GM21526 (cell line): ENCODE measurements around the gene ANKRD40CL.
"Not testable (repeated sequence)": the region's sequence is repeated elsewhere in the genome, so short reads cannot be mapped to it uniquely, and the experiment has no call there.

ENCODE experiments used
- ATAC-seq: cut with Tn5 transposase; IDR thresholded peaks from one replicate; pipeline ENCODE4 v1.9.1; 2021; ENCODE audit warnings: moderate library complexity; ENCODE audit not compliant: unreplicated experiment, low FRiP score

The ANKRD40CL gene, protein sequence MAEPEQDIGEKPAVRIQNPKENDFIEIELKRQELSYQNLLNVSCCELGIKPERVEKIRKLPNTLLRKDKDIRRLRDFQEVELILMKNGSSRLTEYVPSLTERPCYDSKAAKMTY

DNA sequence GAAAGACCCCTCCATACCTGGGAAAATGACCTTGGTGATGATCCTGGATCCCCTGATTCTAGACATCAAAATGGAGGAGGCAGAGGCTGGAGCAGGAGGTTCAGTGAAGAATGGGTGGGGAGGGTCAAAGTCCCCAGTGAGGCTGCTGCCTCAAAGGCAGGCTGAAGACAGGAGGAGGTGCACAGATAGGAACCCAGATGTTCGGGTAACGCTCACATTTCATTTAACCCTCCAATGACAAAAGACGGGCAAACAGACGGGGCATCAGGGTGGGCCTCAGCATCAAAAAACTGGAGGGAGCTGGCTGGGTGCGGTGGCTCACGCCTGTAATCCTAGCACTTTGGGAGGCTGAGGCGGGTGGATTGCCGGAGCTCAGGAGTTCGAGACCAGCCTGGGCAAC lies at the start of gene ANKRD40CL:
Gene ANKRD40CL (minus strand): TSS at position 73 of the 400 bp plus-strand sequence. CDS start 605 bp downstream, outside the sequence.
- no peak for ATAC-seq

DNA sequence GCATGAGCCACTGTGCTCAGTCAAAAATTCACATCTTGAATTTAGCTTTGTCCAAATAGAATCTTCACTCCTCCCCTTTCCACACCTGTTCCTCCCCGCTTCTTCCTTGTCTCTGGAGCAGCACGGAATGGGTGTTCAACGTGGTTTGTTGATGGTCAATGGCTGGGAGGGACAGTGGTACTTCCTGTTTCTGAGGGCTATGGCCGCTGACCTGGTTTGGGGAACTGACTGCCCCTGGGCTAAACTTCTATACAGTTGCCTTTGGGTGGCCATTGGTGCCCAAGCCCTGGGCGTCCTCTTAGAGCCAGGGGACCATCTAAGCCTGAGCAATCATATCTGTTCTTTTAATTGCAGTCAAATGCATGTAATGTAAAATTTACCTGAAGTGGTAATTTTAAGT lies 49.0 kb upstream of the ANKRD40CL start:
- no peak for ATAC-seq

DNA sequence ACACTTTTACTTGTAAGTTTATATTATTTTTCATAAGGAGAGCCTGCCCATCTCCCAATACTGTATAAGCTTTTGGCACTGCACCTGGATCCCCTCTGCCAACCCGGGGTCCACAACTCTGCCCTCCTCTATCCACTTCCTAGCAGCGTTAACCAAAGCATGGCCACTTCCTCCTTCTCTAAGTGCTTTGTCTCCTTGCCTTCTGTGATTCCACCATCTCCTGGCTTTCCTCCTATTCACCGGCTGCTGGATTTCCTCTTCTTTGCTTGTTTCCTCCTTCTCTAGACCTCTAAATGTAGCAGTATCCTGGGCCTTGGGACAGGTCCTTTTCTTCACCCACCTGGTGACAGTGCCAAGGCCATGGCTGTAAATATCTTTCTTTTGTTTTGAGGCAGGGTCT lies 48.1 kb upstream of the ANKRD40CL start:
- ATAC-seq, result no peak

DNA sequence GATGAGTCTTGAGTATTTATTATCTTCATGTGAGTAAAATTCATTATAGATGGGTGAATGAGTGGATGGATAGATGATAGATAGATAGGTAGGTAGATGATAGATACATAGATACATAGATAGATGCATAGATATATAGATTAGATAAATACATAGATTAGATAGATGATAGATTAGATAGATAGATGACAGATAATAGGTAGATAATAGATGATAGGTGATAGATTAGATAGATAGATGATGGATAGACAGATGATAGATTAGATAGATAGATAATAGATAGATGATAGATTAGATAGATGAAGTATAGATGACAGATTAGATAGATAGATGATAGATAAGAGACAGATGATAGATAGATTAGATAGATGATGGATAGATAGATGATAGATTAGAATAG lies 46.3 kb upstream of the ANKRD40CL start:
- no peak for ATAC-seq

DNA sequence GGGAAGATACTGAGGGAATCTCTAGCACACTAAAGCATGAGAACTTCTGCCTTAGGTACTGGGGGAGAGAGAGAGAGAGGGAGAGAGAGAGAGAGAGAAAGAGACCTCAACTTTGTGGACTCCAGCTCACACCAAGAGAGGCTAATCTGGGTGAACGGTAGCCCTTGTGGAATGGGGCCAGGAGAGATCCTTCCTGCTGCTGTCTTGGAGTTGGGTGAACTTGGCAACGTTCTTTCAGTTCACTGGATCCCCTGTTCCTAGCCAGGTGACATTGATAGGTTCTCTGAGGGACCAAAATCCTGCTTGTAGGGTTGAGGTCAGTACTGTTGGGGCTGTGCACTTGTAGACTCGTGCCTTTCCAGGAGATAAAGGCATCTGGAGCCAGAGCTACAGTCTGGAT lies 41.6 kb upstream of the ANKRD40CL start:
- ATAC-seq, result no peak

DNA sequence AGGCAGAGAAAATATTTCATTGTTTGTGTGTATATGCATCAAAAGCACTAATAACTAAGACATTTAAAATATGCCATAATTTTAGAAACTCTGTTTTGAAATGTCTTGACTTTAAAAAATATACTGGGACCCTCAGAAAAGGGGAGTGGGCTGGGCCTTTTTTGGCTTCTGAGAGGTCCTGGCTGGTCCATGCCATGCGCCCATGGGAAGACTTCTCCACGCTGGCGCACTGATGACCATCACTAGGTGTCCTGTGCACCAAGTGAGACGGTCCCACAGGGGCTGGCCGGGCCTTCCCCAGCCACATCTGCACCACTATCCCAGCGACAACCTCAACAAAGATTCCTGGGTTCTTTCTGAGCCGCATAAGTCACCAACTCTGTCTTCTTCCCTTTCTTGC lies 41.1 kb upstream of the ANKRD40CL start:
- ATAC-seq, result no peak

DNA sequence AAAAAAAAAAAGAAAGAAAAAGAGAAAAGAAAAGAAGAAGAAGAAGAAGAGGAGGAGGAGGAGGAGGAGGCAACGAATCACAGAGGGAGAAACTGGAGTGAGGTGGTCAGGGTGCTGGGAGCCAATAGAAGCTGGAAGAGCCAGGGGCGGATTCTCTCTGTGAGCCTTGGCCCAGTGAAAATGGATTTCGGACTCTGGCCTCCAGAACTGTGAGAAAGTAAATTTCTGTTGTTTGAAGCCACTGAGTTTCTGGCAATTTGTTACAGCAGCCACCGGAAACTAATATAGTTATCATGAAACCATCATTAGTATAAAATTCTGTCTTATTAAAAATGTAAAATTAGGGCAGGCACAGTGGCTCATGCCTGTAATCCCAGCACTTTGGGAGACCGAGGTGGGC lies 40.4 kb upstream of the ANKRD40CL start:
- ATAC-seq, result no peak

DNA sequence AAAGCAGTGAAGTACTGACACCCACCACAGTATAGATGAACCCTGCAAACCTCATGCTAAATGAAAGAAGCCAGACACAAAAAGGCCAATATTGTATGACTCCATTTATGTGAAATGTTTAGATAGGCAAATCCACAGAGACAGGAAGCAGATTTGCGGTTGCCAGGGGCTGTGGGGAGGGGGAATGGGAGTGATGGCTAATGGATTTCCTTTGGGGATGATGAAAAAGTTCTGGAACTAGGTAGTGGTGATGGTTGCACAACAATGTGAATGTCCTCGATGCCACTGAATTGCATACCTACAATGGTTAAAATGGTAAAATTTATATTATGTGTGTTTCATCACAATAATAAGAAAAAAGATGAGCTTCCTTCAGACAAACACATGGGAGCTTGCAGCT lies 39.7 kb upstream of the ANKRD40CL start:
- ATAC-seq, result no peak

DNA sequence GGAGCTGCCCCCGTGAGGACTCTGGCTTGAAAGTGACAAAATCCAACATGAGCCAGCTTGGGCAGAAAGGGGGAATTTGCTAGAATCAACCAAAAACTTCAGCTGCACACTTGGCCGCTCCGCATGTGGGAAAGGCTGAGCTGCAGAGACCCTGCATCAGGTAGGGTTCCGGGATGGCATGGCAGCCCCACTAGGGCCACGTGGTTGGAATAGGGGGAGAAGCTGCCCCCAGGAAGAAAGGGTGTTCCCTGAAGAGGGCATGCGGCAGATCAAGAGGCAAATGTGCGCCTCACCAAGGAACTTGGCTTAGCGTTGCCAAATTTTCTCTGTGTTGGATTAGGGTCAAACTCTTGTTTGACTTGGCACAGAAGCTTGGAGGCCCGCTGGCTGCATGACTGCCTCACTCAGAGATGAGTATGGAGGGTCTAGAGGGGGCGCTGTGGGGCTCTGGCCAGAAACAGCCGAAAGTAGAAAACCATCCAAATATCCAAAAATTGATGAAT lies 38.9 kb upstream of the ANKRD40CL start:
- no peak for ATAC-seq

DNA sequence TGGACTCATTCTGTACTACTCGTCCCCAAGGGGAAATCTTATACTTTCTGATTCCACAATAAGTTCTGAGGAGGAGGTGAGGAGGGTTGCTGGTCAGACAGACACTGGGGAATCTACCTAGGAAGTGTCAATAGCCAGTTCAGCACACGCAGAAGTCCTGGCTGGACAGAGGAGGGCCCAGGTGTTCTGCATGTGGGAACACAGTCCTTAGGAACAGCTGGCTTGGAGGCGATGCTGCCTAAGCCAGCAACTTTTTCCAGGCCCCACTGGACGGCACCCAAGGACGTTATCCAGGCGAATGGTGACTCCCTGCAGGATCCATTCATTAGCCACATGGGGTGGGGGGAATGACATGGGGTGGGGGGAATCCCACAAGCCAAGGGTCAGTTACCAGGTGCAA lies 38.2 kb upstream of the ANKRD40CL start:
- no peak for ATAC-seq

DNA sequence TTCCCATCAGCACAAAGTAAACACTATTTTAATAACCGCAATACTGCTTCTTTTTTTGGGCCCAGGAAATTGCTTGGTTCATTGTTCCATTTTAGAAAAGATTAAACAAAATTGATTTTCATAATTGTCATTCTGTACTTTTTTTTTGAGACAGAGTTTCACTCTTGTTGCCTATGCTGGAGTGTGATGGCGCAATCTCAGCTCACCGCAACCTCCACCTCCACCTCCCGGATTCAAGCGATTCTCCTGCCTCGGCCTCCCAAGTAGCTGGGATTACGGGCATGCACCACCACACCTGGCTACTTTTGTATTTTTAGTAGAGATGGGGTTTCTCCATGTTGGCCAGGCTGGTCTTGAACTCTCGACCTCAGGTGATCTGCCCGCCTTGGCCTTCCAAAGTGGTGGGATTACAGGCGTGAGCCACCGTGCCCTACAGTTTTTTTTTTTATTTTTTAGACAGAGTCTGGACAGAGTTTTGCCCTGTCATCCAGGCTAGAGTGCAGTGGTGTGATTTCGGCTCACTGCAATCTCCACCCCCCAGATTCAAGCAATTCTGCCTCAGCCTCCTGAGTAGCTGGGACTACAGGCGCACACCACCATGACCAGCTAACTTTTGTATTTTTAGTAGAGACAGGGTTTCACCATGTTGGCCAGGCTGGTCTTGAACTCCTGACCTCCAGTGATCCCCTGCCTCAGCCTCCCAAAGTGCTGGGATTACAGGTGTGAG lies 37.6 kb upstream of the ANKRD40CL start:
- not testable (repeated sequence) for ATAC-seq

DNA sequence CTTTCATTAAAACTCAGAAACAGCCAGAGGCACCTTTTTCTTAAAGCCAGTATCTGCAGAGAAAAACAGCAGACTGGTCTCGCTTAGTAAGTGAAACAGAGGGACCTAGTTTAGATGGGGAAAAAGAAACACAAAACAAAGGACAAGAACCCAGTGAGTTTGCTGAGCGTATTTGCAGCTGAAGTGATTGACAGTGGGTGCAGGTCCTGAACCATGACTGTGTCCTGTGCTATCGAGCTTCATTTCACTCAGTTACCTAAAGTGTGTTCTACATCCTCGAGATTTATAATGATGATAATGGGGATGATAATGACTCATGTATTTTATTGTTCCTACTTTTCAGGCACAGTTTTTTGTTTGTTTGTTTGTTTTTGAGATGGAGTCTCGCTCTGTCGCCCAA lies 36.4 kb upstream of the ANKRD40CL start:
- ATAC-seq, result no peak

DNA sequence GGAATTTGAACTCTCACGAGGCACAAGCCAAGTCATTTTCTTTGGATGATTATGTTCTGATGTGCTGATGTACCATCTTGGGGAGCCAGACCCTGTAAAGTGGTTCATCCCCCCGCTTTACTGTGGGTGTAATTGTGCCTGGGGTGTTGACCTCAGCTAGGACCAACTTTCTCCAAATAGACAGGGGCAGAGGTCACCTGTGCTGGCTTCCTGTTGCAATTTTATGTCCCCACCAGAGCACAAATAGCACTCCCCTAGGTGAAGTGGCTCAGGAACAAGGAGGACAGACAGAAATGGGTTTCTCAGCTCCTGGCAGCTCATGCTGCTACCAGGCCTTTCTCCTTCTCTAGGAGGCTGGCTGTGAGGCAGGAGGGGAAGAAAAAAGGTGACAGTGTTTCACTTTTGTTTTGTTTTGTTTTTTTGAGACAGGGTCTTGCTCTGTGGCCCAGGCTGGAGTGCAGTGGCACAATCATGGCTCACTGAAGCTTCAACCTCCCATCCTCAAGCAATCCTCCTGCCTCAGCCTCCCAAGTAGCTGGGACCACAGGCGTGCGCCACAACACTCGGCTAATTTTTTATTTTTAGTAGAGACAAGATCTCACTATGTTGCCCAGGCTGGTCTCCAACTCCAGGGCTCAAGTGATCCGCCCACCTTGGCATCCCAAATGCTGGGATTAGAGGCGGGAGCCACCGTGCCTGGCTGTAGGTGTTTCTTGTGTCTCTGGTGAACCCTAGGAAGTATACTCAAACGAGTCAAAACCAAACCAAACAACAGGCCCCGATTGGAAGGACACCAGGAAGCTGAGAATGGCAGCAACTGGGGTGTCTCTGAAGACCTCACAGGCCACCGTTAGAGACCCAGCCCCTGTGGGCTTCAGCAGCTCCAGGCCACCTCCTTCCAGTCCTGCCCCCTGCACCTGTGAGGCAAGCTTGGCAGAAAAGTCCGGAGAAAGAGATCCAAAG lies 35.6 kb upstream of the ANKRD40CL start:
- ATAC-seq, result no peak

DNA sequence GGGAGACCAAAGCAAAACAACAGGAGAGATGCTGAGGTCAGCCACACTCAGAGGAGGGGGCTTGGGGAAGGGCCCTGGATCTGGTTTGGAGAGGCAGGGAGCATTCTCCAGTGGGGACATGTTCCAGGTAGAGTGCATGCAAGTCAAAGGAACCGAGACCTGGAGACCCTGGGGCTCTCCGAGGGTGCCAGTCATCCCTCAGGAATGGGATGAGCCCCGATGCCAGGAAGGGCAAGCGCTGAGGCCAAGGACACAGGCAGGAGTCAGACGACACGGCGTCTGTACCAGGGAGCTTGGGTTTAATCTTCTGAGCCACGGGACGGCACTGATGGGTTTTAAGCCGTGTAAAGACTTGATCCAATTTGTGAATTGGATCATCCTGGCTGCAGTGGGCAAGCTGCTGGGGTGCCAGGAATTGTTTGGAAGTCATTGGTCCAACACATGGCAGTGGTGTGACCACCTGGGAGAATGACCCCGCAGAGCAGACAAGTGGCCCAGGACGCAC lies 32.9 kb upstream of the ANKRD40CL start:
- ATAC-seq, result no peak

DNA sequence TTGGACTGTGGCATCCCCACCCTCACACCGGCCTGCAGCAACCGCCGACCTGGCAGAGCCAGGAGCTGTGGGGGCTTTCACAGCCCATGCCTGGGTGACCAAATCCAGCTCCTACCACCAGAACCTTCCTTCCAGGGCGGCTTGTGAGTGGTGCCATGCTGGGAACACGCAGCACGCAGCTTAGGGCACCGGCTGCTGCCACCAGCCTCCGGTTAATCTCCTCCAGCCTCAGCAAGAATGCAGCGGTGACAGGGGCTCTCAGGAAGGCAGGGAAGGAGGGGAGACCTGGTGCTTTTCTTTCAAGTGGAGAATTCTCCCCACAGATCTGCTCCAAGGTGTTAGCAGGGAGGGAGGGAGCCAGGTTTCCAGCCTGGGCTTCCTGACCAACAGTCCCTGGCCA lies 32.3 kb upstream of the ANKRD40CL start:
- no peak for ATAC-seq

DNA sequence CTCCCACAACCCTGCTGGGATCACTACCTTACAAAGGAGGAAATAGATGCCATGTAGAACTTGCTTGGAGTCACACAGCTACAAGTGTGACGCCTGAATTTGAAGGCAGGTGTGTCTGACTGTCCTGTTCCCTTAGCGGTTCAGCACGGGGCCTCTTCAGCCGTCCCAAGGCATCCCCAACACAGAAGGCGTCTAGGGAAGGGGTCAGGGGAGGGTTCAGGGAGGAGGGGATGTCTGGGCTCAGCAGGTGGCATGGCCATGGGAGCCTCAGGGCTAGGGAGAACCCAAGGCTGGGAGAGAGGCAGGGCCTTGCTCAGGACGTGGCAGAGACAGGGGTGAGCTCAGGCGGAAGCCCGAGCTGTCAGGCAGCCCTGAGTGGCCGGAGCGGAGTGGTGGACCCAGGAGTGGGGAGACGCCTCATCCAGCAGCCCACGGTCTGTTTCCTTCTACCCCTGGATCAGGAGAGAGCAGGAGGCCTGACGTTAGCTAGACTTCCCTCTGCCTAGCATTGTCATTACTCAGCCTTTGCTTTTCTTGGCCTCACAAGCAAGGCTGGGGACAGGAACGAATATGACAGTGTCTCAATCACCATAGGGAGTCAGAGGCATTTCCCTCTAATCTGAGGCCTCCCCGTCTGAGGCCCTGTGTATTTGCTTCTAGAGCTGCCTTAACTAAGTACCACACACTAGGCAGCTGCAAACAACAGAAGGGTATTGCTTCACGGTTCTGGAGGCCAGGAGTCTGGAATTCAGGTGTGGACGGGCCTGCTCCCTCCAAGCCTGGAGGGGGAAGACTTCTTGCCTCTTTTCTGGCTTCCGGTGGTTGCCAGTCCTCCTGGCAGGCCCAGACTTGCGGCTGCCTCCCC lies 31.3 kb upstream of the ANKRD40CL start:
- no peak for ATAC-seq

DNA sequence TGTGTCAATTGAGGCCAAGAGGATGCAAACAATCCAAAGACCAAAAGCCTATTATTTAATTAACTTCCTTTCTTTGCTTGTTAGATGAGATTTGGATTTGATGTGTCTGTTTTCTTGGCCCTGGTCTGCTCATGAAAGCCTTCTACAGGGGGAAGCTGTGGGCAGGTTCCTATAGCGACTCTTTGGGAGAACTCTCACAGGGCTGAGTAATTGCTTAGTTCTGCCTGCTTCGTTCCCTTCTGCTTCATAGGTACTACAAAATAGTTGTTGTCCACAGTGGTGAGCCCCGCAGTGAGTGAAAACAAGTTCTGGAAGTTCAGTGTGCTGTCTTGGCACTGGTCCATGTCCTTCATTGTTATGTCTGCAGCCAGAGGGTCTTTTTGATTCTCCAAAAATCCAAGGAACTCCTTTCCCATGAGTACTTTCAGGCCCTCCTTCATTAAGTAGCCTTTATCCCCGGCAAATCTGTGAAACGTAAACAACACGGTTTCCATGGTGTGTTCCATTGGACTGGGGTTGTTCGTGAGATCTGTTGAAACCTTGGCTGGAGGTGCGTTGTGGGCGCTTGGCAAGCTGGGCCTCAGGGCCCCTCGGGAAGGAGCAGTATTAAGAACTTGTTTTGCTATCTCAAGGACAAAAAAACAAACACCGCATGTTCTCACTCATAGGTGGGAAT lies 30.0 kb upstream of the ANKRD40CL start:
- ATAC-seq, result no peak

DNA sequence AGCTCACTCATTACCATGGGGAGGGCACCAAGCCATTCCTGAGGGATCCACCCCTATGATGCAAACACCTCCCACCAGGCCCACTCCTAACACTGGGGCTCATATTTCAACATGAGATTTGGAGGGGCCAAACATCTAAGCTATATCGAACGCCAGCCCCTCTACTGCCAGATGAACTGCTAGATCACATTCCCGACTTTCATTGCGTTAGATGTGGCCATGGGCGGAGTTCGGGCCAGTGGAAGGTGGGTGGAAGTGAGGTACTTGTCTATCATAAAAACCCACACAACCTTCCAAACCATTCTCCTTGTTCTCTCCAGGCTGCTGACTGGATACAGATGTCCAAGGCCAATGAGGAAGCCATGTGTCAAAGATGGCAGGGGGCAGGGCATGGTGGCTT lies 27.0 kb upstream of the ANKRD40CL start:
- ATAC-seq, result no peak

DNA sequence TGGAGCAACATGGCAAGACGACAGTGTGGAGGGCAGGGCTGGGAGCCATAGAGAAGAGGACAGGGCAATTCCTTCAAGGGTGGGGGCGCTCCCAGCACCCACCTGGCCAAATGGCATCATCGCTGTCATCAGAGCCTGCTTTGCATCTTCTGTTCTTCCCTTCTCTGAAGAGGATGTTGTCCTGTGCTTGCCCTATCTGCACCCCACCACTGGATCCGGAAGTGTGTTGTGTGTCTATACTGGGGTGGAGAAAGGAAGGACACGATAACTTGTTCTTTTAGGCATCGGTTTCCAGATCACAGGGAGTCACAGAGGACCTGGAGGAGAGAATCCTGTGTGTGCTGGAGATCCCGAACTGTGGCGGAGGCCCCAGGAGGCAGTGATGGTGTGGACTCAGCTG lies 25.7 kb upstream of the ANKRD40CL start:
- no peak for ATAC-seq

DNA sequence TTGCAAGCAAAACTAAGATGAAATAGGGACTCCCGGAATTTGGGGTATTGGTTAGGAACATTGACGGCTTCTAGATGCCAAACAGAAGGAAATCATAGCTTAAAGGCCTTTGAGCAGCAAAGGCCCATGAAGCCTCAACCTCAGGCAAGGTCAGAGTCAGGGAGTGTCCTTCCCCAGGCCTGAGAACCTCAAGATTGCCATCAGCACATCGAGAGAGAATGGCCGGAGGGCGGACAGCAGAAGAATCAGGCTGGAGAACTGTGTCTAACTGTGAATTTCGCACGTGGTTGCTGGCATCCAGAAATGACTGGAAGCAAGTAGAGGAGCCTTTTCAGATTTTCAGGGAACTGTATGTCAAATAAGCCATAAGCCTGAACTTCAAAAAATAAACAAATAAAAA lies 24.8 kb upstream of the ANKRD40CL start:
- no peak for ATAC-seq
